Breast epithelium (tissue), 4 donors: ENCODE data around the gene SBDS. TPM values are rescaled to one million over a fixed set of nuclear protein-coding genes. Genes with fewer than 3 reads are reported as not detected.
"Not testable (repeated sequence)": the region's sequence is repeated elsewhere in the genome, so short reads cannot be mapped to it uniquely, and the experiment has no call there.

Source experiments
- DNase-seq, 2 donors: peaks; one replicate each; pipeline ENCODE4 v3.0.0-alpha.2; 2019; ENCODE audit warnings: low spot score in 2 of 2
- H3K27ac ChIP-seq, 2 donors: fragments of 200-600 bp; sonication (generic) in 1 of 2; one replicate each; pipeline ENCODE4 v1.5.1; 2016 to 2019; ENCODE audit warnings: mild to moderate bottlenecking in 1 of 2
- H3K27me3 ChIP-seq, 2 donors: fragments of 200-600 bp; sonication (generic) in 1 of 2; one replicate each; pipeline versions ENCODE4 v1.5.1 to v1.6.0; 2017 to 2019; ENCODE audit warnings: control low read depth in 1 of 2, mild to moderate bottlenecking in 1 of 2
- H3K36me3 ChIP-seq: fragments of 200-600 bp; one replicate; pipeline ENCODE4 v1.5.1; 2019
- H3K4me1 ChIP-seq, 2 donors: fragments of 200-600 bp; sonication (generic); one replicate each; pipeline ENCODE4 v1.5.1; 2016 to 2019; ENCODE audit warnings: control low read depth in 1 of 2
- H3K4me3 ChIP-seq, 3 donors: fragments of 200-600 bp; sonication (generic); 1 replicate in 2 of 3; 2 replicates in 1 of 3; pipeline ENCODE4 v1.5.1; 2016 to 2019; ENCODE audit warnings: mild to moderate bottlenecking in 3 of 3, moderate library complexity in 2 of 3
- H3K9me3 ChIP-seq, 2 donors: fragments of 200-600 bp; sonication (generic) in 1 of 2; one replicate each; pipeline ENCODE4 v1.5.1; 2016 to 2019; ENCODE audit warnings: control low read depth in 1 of 2
- CTCF ChIP-seq, 3 donors: fragments of 450-650 bp; IDR thresholded peaks; one replicate each; pipeline ENCODE4 v1.5.1; 2016 to 2017; ENCODE audit warnings: antibody characterized with exemption in 3 of 3, mild to moderate bottlenecking in 3 of 3, moderate library complexity in 3 of 3
- POLR2A ChIP-seq: fragments of 450-650 bp; IDR thresholded peaks from one replicate; pipeline ENCODE4 v1.6.1; 2016; ENCODE audit warnings: antibody characterized with exemption, mild to moderate bottlenecking, moderate library complexity
- POLR2AphosphoS5 ChIP-seq, 3 donors: sonication (generic); formaldehyde crosslinking; IDR thresholded peaks; one replicate each; pipeline ENCODE4 v1.6.1; 2017; ENCODE audit warnings: antibody characterized with exemption in 3 of 3
- intact Hi-C: fragments of 100-400 bp; cut with DNase I; formaldehyde crosslinking; loops from one replicate; pipeline ENCODE4 v1.15.1; 2023; ENCODE audit warnings: low total_unique reads
- total RNA-seq, 3 donors: library from RNA; depleted of rRNA; stranded (reverse); fragments of >200 nt; gene quantifications; one replicate each; pipeline ENCODE4 v1.1.0, GENCODE V29; 2016

Gene SBDS
- total RNA-seq, 3 donors from 2014 or later, result 116 to 183 (median 124) TPM

GRCh38 chr7:67022511-67022910, 27.1 kb upstream of the SBDS start:
- Histone ChIP-seq H3K4me1 (no peaks in the 10 kb centered on the region), H3K27ac (no peak overlapping the region), H3K9me3 (no peaks in the 10 kb centered on the region), H3K36me3 (peaks cover 3% of the 10 kb centered on the region), H3K4me3 (no peak overlapping the region), H3K27me3 (no peaks in the 10 kb centered on the region)
- intact Hi-C loops, result no loop called here
- no peak for DNase-seq
- TF ChIP-seq POLR2A, result no peak
- no peak for TF ChIP-seq POLR2AphosphoS5 (IDR thresholded peaks at IDR 0.05)
- no peak for TF ChIP-seq CTCF (IDR thresholded peaks at IDR 0.05)

- Histone ChIP-seq H3K27me3 (no peaks in the 10 kb centered on the region), H3K27ac (no peak overlapping the region), H3K4me3 (no peak overlapping the region), H3K36me3 (peaks cover 3% of the 10 kb centered on the region), H3K4me1 (no peaks in the 10 kb centered on the region), H3K9me3 (no peaks in the 10 kb centered on the region)
- intact Hi-C loops, result no loop called here
- no peak for TF ChIP-seq POLR2A
- DNase-seq, result no peak
These were observed 25.9 kb upstream of the SBDS start for GRCh38 chr7:67021260-67021659.

- H3K4me1 ChIP-seq, result no peaks in the 10 kb centered on the region
- no peak overlapping the region for H3K4me3 ChIP-seq
- no peaks in the 10 kb centered on the region for H3K9me3 ChIP-seq
- H3K27me3 ChIP-seq, result no peaks in the 10 kb centered on the region
- DNase-seq, result no peak
- intact Hi-C loops, result no loop called here
- no peak overlapping the region for H3K27ac ChIP-seq
- peaks cover 3% of the 10 kb centered on the region for H3K36me3 ChIP-seq
- TF ChIP-seq POLR2A (no peak), CTCF (IDR thresholded peaks at IDR 0.05) (no peak), POLR2AphosphoS5 (IDR thresholded peaks at IDR 0.05) (no peak)
These were observed 24.4 kb upstream of the SBDS start for GRCh38 chr7:67019562-67020390.

- Histone ChIP-seq H3K9me3 (no peaks in the 10 kb centered on the region), H3K4me1 (no peaks in the 10 kb centered on the region), H3K27me3 (no peaks in the 10 kb centered on the region), H3K4me3 (no peak overlapping the region), H3K36me3 (peaks cover 3% of the 10 kb centered on the region), H3K27ac (no peak overlapping the region)
- TF ChIP-seq POLR2AphosphoS5 (IDR thresholded peaks at IDR 0.05) (no peak), POLR2A (no peak), CTCF (IDR thresholded peaks at IDR 0.05) (no peak)
- intact Hi-C loops, result no loop called here
- no peak for DNase-seq
These were observed 23.6 kb upstream of the SBDS start for GRCh38 chr7:67018940-67019339.

- H3K4me1 ChIP-seq, intact Hi-C loops, H3K27me3 ChIP-seq, H3K9me3 ChIP-seq, DNase-seq, H3K36me3 ChIP-seq, H3K4me3 ChIP-seq, H3K27ac ChIP-seq: not testable (repeated sequence)
These were observed 22.6 kb upstream of the SBDS start for GRCh38 chr7:67017971-67018370.

GRCh38 chr7:67014076-67014622, 18.8 kb upstream of the SBDS start:
- H3K9me3 ChIP-seq, intact Hi-C loops, H3K4me3 ChIP-seq, H3K36me3 ChIP-seq, H3K27me3 ChIP-seq, H3K4me1 ChIP-seq, H3K27ac ChIP-seq, DNase-seq: not testable (repeated sequence)

- DNase-seq, H3K36me3 ChIP-seq, H3K4me1 ChIP-seq, H3K27ac ChIP-seq, H3K4me3 ChIP-seq, H3K9me3 ChIP-seq, H3K27me3 ChIP-seq, intact Hi-C loops: not testable (repeated sequence)
These were observed 14.3 kb upstream of the SBDS start for GRCh38 chr7:67009677-67010076.
